Neural cell (in vitro differentiated cells): ENCODE results near the gene CYP46A1. TPM values are rescaled to one million over a fixed set of nuclear protein-coding genes. Genes with fewer than 3 reads are reported as not detected.

Source experiments
- H2AFZ ChIP-seq: fragments of 200-600, 300-800 bp; sonication (generic), shearing (Covaris generic); 2 replicates; pipeline ENCODE4 v1.6.0; 2014; ENCODE audit warnings: low read depth, mild to moderate bottlenecking, antibody characterized with exemption, low read length, moderate library complexity
- H3F3A ChIP-seq: fragments of 200-600 bp; shearing (Covaris generic); 2 replicates; pipeline ENCODE4 v1.6.1; 2016; ENCODE audit warnings: mild to moderate bottlenecking, moderate library complexity, mixed read lengths, antibody characterized with exemption, low read length; ENCODE audit not compliant: insufficient read depth, poor library complexity, severe bottlenecking
- H3K27ac ChIP-seq: fragments of 200-600, 300-800 bp; sonication (generic), shearing (Covaris generic); 2 replicates; pipeline ENCODE4 v1.5.1; 2014; ENCODE audit warnings: mild to moderate bottlenecking, low read length, moderate library complexity
- H3K27me3 ChIP-seq: fragments of 300-800, 200-600 bp; sonication (generic), shearing (Covaris generic); 2 replicates; pipeline ENCODE4 v1.6.0; 2014; ENCODE audit warnings: mild to moderate bottlenecking, low read depth, low read length, moderate library complexity; ENCODE audit not compliant: insufficient read depth
- H3K36me3 ChIP-seq: fragments of 300-800, 200-600 bp; sonication (generic), shearing (Covaris generic); 2 replicates; pipeline ENCODE4 v1.5.1; 2014; ENCODE audit warnings: mild to moderate bottlenecking, antibody characterized with exemption, low read length, moderate library complexity; ENCODE audit not compliant: insufficient read depth
- H3K4me2 ChIP-seq: fragments of 300-800, 200-600 bp; sonication (generic), shearing (Covaris generic); 2 replicates; pipeline ENCODE4 v1.6.0; 2014; ENCODE audit warnings: mild to moderate bottlenecking, low read length
- H3K4me3 ChIP-seq: fragments of 300-800, 200-600 bp; sonication (generic), shearing (Covaris generic); 2 replicates; pipeline ENCODE4 v1.5.1; 2014; ENCODE audit warnings: mild to moderate bottlenecking, low read length, moderate library complexity
- H3K79me2 ChIP-seq: fragments of 200-600 bp; shearing (Covaris generic); replicated peaks from 2 replicates; pipeline ENCODE4 v1.6.0; 2014; ENCODE audit warnings: mild to moderate bottlenecking, low read length, moderate library complexity; ENCODE audit not compliant: insufficient read depth
- H3K9ac ChIP-seq: fragments of 300-800, 200-600 bp; sonication (generic), shearing (Covaris generic); 2 replicates; pipeline ENCODE4 v1.6.1; 2016; ENCODE audit warnings: mild to moderate bottlenecking, low read length, mixed read lengths
- H3K9me2 ChIP-seq: fragments of 200-600 bp; shearing (Covaris generic); 2 replicates; pipeline ENCODE4 v1.6.1; 2016; ENCODE audit warnings: mild to moderate bottlenecking, low read length, mixed read lengths; ENCODE audit not compliant: insufficient read depth
- H3K9me3 ChIP-seq: fragments of 200-600, 300-800 bp; sonication (generic), shearing (Covaris generic); 2 replicates; pipeline ENCODE4 v1.6.1; 2016; ENCODE audit warnings: mild to moderate bottlenecking, mixed run types, low read length, moderate library complexity, mixed read lengths
- H4K20me1 ChIP-seq: fragments of 200-600 bp; shearing (Covaris generic); 2 replicates; pipeline ENCODE4 v1.6.1; 2016; ENCODE audit warnings: mild to moderate bottlenecking, mixed run types; ENCODE audit not compliant: insufficient read depth
- CTCF ChIP-seq: fragments of 450-650 bp; IDR thresholded peaks from 2 replicates; pipeline ENCODE4 v1.5.1; 2014; ENCODE audit warnings: antibody characterized with exemption, mild to moderate bottlenecking, moderate library complexity; ENCODE audit not compliant: poor library complexity, severe bottlenecking
- EP300 ChIP-seq: fragments of 450-650 bp; conservative IDR thresholded peaks from 2 replicates; pipeline ENCODE4 v1.6.1; 2014; ENCODE audit warnings: antibody characterized with exemption, mild to moderate bottlenecking, moderate library complexity; ENCODE audit not compliant: poor library complexity, severe bottlenecking
- EZH2 ChIP-seq: fragments of 200-600, 300-800 bp; shearing (Covaris generic), sonication (generic); IDR thresholded peaks from 2 replicates; pipeline ENCODE4 v1.6.1; 2014; ENCODE audit warnings: antibody characterized with exemption, low read length, borderline replicate concordance, mild to moderate bottlenecking; ENCODE audit not compliant: insufficient read depth, poor library complexity, severe bottlenecking
- MXI1 ChIP-seq: fragments of 450-650 bp; conservative IDR thresholded peaks from 2 replicates; pipeline ENCODE4 v1.6.1; 2014; ENCODE audit warnings: antibody characterized with exemption, mild to moderate bottlenecking; ENCODE audit not compliant: poor library complexity, severe bottlenecking
- POLR2AphosphoS5 ChIP-seq: IDR thresholded peaks from 2 replicates; pipeline ENCODE4 v1.6.1; 2012
- RAD21 ChIP-seq: fragments of 450-650 bp; conservative IDR thresholded peaks from 2 replicates; pipeline ENCODE4 v1.6.1; 2014; ENCODE audit warnings: antibody characterized with exemption, mild to moderate bottlenecking, moderate library complexity
- REST ChIP-seq: IDR thresholded peaks from 2 replicates; pipeline ENCODE4 v1.6.1; 2012; ENCODE audit warnings: borderline replicate concordance
- SMC3 ChIP-seq: fragments of 450-650 bp; conservative IDR thresholded peaks from 2 replicates; pipeline ENCODE4 v1.6.1; 2014; ENCODE audit warnings: antibody characterized with exemption, mild to moderate bottlenecking, moderate library complexity; ENCODE audit not compliant: poor library complexity
- TAF1 ChIP-seq: IDR thresholded peaks from 2 replicates; pipeline ENCODE4 v1.6.1; 2012; ENCODE audit warnings: low read depth
- polyA plus RNA-seq: library from polyadenylated mRNA; depleted of rRNA; stranded (reverse); fragments of >200 nt; gene quantifications from 2 replicates; pipeline ENCODE4 v1.2.3, GENCODE V29; 2014

The CYP46A1 gene
- polyA plus RNA-seq, 1 donor from 2014 or later: 5.4 TPM

DNA sequence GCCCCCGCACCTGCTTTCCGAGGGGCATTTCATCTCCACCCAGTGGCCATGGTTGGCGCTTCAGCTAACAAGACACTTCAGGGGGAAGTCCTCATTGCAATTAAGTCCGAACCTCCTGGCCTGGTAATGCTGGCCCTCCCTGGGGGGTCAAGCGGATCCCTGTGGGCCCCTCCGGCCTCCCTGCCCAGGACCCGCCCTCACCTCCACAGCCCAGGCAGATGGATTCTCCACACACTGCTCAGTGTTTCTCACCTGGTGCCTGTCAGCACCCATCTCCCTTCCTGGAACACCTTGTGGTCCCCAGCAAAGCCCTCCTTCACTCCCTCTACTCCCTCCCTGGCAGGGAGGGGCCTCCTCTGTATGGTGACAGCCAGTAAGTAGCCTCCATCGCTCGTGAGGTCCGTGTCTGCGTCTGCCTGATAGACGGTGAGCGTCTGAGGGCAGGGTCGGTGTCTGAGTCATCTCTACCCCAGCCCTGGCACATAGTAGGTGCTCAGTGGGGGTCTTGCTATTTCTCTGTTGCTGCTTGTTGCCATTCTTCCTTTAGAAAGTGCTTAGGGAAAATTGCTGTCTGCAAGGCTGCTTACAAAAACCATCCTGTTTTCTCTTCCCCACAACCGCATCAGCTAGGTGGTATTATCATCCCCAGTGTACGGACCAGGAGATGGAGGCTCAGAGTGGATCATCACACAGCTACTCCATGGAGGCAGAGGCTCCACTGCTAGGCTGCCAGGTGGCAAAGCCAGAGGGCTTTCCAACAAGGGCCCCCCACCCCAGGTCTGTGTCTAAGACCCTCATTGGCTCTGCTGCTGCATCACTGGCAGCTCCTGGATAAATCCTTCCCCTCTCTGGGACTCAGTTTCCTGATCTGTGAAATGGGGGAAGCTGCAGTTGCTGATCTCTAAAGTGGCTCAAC, 69.4 kb downstream of the CYP46A1 start:
- H2AFZ ChIP-seq: no peak overlapping the region
- H3K4me2 ChIP-seq: no peak overlapping the region

More for the DNA sequence above, 69.4 kb downstream of the CYP46A1 start:
- H3F3A ChIP-seq: no peaks in the 10 kb centered on the region
- no peaks in the 10 kb centered on the region for H3K9me2 ChIP-seq
- H3K79me2 ChIP-seq: no peaks in the 10 kb centered on the region
- H3K27me3 ChIP-seq: no peaks in the 10 kb centered on the region
- no peaks in the 10 kb centered on the region for H3K36me3 ChIP-seq
- no peak overlapping the region for H3K27ac ChIP-seq
- no peaks in the 10 kb centered on the region for H3K9me3 ChIP-seq
- no peak for TF ChIP-seq MXI1
- no peak for TF ChIP-seq EP300
- no peak for TF ChIP-seq RAD21
- no peak for TF ChIP-seq EZH2
- no peak for TF ChIP-seq SMC3
- TF ChIP-seq POLR2AphosphoS5: no peak
- no peak for TF ChIP-seq TAF1
- TF ChIP-seq REST: no peak
- no peak for TF ChIP-seq CTCF
- no peak overlapping the region for H3K4me3 ChIP-seq
- no peak overlapping the region for H3K9ac ChIP-seq
- H4K20me1 ChIP-seq: no peaks in the 10 kb centered on the region
